ENCODE measurements around the gene MUC5AC.

The MUC5AC gene

GRCh38 chr11:1178201-1178885, 20.6 kb downstream of the MUC5AC start:
- in situ Hi-C loops (cut with HindIII; ENCODE audit: low pct_ligation_motif_present, low sequenced_read_pairs): no loop called here
- no peaks in the 10 kb centered on the region for H3K27me3 ChIP-seq (replicated peaks)
- no peak for DNase-seq
- H3K36me3 ChIP-seq (replicated peaks): no peaks in the 10 kb centered on the region
- no peak for TF ChIP-seq CTCF (IDR thresholded peaks at IDR 0.05; ENCODE audit: low read depth, low read length, missing control alignments)
- H3K27ac ChIP-seq: no peak overlapping the region
- H3K4me3 ChIP-seq (ENCODE audit: low read depth, low read length): no peak overlapping the region

GRCh38 chr11:1178906-1179305, 21.2 kb downstream of the MUC5AC start:
- in situ Hi-C loops (cut with HindIII; ENCODE audit: low pct_ligation_motif_present, low sequenced_read_pairs): no loop called here
- Histone ChIP-seq H3K27me3 (replicated peaks) (no peaks in the 10 kb centered on the region), H3K36me3 (replicated peaks) (no peaks in the 10 kb centered on the region), H3K4me3 (ENCODE audit: low read depth, low read length) (no peak overlapping the region), H3K27ac (no peak overlapping the region)
- no peak for DNase-seq
- no peak for TF ChIP-seq CTCF (IDR thresholded peaks at IDR 0.05; ENCODE audit: low read depth, low read length, missing control alignments)

- no peak for TF ChIP-seq CTCF (IDR thresholded peaks at IDR 0.05; ENCODE audit: low read depth, low read length, missing control alignments)
- H3K4me3 ChIP-seq (ENCODE audit: low read depth, low read length): no peak overlapping the region
- no peak for DNase-seq
- no peaks in the 10 kb centered on the region for H3K36me3 ChIP-seq (replicated peaks)
- no peak overlapping the region for H3K27ac ChIP-seq
- in situ Hi-C loops (cut with HindIII; ENCODE audit: low pct_ligation_motif_present, low sequenced_read_pairs): no loop called here
- no peaks in the 10 kb centered on the region for H3K27me3 ChIP-seq (replicated peaks)
These were observed 21.9 kb downstream of the MUC5AC start for GRCh38 chr11:1179641-1180040.

- no peak for DNase-seq
- Histone ChIP-seq H3K36me3 (replicated peaks) (no peaks in the 10 kb centered on the region), H3K4me3 (ENCODE audit: low read depth, low read length) (no peak overlapping the region), H3K27ac (no peak overlapping the region), H3K27me3 (replicated peaks) (no peaks in the 10 kb centered on the region)
- in situ Hi-C loops (cut with HindIII; ENCODE audit: low pct_ligation_motif_present, low sequenced_read_pairs): no loop called here
- TF ChIP-seq CTCF (IDR thresholded peaks at IDR 0.05; ENCODE audit: low read depth, low read length, missing control alignments): no peak
These were observed 22.4 kb downstream of the MUC5AC start for GRCh38 chr11:1180171-1180570.

- H3K27ac ChIP-seq: no peak overlapping the region
- DNase-seq: no peak
- no peaks in the 10 kb centered on the region for H3K27me3 ChIP-seq (replicated peaks)
- H3K4me3 ChIP-seq (ENCODE audit: low read depth, low read length): no peak overlapping the region
- no peaks in the 10 kb centered on the region for H3K36me3 ChIP-seq (replicated peaks)
- TF ChIP-seq CTCF (IDR thresholded peaks at IDR 0.05; ENCODE audit: low read depth, low read length, missing control alignments): no peak
- in situ Hi-C loops (cut with HindIII; ENCODE audit: low pct_ligation_motif_present, low sequenced_read_pairs): no loop called here
These were observed 23.2 kb downstream of the MUC5AC start for GRCh38 chr11:1180947-1181391.

GRCh38 chr11:1181420-1181819, 23.7 kb downstream of the MUC5AC start:
- in situ Hi-C loops (cut with HindIII; ENCODE audit: low pct_ligation_motif_present, low sequenced_read_pairs): no loop called here
- no peaks in the 10 kb centered on the region for H3K36me3 ChIP-seq (replicated peaks)
- no peaks in the 10 kb centered on the region for H3K27me3 ChIP-seq (replicated peaks)
- DNase-seq: no peak
- H3K4me3 ChIP-seq (ENCODE audit: low read depth, low read length): no peak overlapping the region
- no peak overlapping the region for H3K27ac ChIP-seq
- no peak for TF ChIP-seq CTCF (IDR thresholded peaks at IDR 0.05; ENCODE audit: low read depth, low read length, missing control alignments)

Measured in brain microvascular endothelial cell (primary cell).